ENCODE results near the gene CERK. TPM values are rescaled to one million over a fixed set of nuclear protein-coding genes. Genes with fewer than 3 reads are reported as not detected.

The CERK gene
- polyA plus RNA-seq, 1 of the 3 experiments (the other 2 are of a cell fraction) = 32.6 TPM

DNA sequence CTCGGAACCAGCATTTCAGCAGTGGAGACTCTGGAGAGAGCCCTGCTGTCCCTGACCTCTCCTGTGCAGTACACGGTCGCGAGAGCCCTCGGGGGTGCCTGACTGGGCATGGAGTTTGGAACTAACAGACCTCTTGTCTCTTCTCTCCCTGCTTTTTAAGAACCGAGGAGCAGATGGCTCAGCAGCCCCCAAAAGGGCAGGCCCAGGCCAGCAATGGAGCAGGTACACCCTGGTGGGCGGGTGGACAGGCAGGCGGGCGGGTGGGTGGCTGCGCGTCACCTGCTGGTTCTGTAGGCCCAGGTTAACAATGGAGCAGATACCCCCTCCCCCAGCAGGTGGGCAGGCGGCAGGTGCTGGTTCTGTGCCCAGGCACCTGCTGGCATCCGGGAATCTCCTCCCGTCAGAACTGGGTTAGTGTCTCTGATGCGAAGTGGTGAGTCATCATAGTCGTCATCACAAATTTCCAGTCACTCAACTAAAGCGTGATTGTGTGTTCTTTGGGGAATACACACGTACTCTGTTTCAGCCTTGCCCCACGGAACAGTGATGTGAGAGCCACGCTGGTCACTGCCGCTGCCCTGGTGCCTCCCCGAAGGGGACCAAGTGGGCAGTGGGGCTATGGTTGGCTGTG is 76.7 kb downstream of the CERK start:
- Histone ChIP-seq H3F3A (replicated peaks; ENCODE audit: insufficient read depth) (no peaks in the 10 kb centered on the region), H3K9me2 (no peaks in the 10 kb centered on the region), H3K27ac (ENCODE audit: low read depth in 2 of 2, low read length in 1 of 2) (peak overlapping the region in 1 of 2 experiments; percentile 86; a peak in 2 of 4 replicates), H3K9ac (no peak overlapping the region), H3K9me3 (no peaks in the 10 kb centered on the region), H2AFZ (ENCODE audit: low read depth) (no peak overlapping the region), H3K4me2 (no peak overlapping the region), H3K79me2 (ENCODE audit: insufficient read depth) (no peaks in the 10 kb centered on the region), H3K4me1 (ENCODE audit: control insufficient read depth in 1 of 2, insufficient read depth in 2 of 2, low read depth in 1 of 2, low read length in 1 of 2) (peaks cover 0 to 53% of the 10 kb centered on the region in 2 experiments; a peak in 2 of 4 replicates), H3K27me3 (ENCODE audit: insufficient read depth) (no peaks in the 10 kb centered on the region), H4K20me1 (ENCODE audit: insufficient read depth) (peaks cover 5% of the 10 kb centered on the region; the same call in 1 of the 2 replicates), H3K36me3 (replicated peaks in 1 of 2; ENCODE audit: control insufficient read depth in 1 of 2, insufficient read depth in 2 of 2, low read length in 1 of 2) (peaks cover 0 to 3% of the 10 kb centered on the region in 2 experiments), H3K4me3 (ENCODE audit: low read depth in 2 of 2, low read length in 1 of 2) (no peak overlapping the region)
- peak; percentile 77 for DNase-seq
- CTCF ChIA-PET = interaction anchor here (1.0 to 2.7 kb wide), 9 partner anchors 9 to 305 kb away, joined by 3 to 15 read pairs (median 4); no protein-coding TSS in a partner anchor
- POLR2A ChIA-PET = no interaction called here
- TF ChIP-seq RFX5 (IDR thresholded peaks at IDR 0.05; ENCODE audit: low read length) (no peak), FOSL2 (IDR thresholded peaks at IDR 0.05; ENCODE audit: borderline replicate concordance, low read depth) (peak; percentile 46; the same call in 1 of the 2 replicates)
- WGBS (ENCODE audit: low lambda C conversion rate) = 57% methylated on average over 16 of the region's 22 CpGs

DNA sequence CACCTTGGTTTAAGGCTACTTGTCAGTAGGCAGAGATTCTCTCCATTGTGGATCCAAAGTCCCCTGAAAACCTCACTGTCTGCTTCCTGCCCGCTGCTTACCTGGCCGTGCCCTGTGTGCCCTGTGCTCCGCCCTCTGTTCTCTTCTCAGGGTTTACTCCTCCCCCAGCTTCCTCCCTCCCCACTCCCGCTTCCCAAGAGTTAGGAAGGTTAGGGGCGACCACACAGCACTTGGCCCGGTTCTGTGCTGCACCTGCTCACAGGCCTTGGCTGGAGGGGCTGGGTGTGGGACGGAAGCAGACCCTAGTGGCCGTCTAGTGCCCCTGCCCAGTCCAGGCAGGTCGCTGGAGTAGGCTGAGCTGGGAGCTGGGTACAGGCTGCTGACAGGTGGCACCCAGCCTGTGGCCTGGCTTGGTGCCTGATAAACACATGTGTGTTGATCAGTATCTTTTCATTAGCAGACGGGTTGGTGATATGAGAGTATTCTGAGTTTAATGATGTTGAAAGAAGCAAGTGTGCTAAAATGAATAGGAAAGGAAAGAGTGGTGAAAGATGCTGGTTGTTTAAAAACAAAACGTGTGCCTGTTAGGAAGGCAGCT is 77.3 kb downstream of the CERK start:
- H2AFZ ChIP-seq (ENCODE audit: low read depth) = no peak overlapping the region
- 52% methylated on average over 11 of the region's 11 CpGs for WGBS (ENCODE audit: low lambda C conversion rate)
- H3K79me2 ChIP-seq (ENCODE audit: insufficient read depth) = no peaks in the 10 kb centered on the region
- H3K4me2 ChIP-seq = no peak overlapping the region
- H3K9me2 ChIP-seq = no peaks in the 10 kb centered on the region
- no peaks in the 10 kb centered on the region for H3K9me3 ChIP-seq
- peak; percentile 93 for DNase-seq
- no peak overlapping the region for H3K9ac ChIP-seq
- no peaks in the 10 kb centered on the region for H3F3A ChIP-seq (replicated peaks; ENCODE audit: insufficient read depth)
- peaks cover 0 to 53% of the 10 kb centered on the region in 2 experiments; a peak in 2 of 4 replicates for H3K4me1 ChIP-seq (ENCODE audit: control insufficient read depth in 1 of 2, insufficient read depth in 2 of 2, low read depth in 1 of 2, low read length in 1 of 2)
- TF ChIP-seq MXI1 (IDR thresholded peaks at IDR 0.05; ENCODE audit: low read depth, low read length) (peak; percentile 76; the same call in 1 of the 2 replicates), CHD2 (IDR thresholded peaks at IDR 0.05; ENCODE audit: low read length, partially characterized antibody) (peak; percentile 65), RAD21 (IDR thresholded peaks at IDR 0.05; ENCODE audit: low read length) (peak; percentile 18; the same call in 1 of the 2 replicates), FOXJ3 (CRISPR knock-in tag; IDR thresholded peaks at IDR 0.05) (peak; percentile 76), EP300 (IDR thresholded peaks at IDR 0.05; ENCODE audit: borderline replicate concordance in 1 of 2, low read depth in 1 of 2, low read length in 1 of 2) (peak in 1 of 2 experiments; percentile 78; a peak in 1 of 4 replicates), RCOR1 (IDR thresholded peaks at IDR 0.05; ENCODE audit: low read length) (peak; percentile 96), SIN3A (IDR thresholded peaks at IDR 0.05; ENCODE audit: borderline replicate concordance, low read depth, low read length) (no peak), NFIC (IDR thresholded peaks at IDR 0.05; ENCODE audit: borderline replicate concordance) (no peak), GATA2 (CRISPR knock-in tag; IDR thresholded peaks at IDR 0.05) (peak; percentile 94)
- TF ChIP-seq, protein P1, sequence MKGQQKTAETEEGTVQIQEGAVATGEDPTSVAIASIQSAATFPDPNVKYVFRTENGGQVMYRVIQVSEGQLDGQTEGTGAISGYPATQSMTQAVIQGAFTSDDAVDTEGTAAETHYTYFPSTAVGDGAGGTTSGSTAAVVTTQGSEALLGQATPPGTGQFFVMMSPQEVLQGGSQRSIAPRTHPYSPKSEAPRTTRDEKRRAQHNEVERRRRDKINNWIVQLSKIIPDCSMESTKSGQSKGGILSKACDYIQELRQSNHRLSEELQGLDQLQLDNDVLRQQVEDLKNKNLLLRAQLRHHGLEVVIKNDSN (IDR thresholded peaks at IDR 0.05; ENCODE audit: borderline replicate concordance, low read depth) = no peak
- TF ChIP-seq, protein P2, sequence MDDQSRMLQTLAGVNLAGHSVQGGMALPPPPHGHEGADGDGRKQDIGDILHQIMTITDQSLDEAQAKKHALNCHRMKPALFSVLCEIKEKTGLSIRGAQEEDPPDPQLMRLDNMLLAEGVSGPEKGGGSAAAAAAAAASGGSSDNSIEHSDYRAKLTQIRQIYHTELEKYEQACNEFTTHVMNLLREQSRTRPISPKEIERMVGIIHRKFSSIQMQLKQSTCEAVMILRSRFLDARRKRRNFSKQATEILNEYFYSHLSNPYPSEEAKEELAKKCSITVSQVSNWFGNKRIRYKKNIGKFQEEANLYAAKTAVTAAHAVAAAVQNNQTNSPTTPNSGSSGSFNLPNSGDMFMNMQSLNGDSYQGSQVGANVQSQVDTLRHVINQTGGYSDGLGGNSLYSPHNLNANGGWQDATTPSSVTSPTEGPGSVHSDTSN (IDR thresholded peaks at IDR 0.05) = no peak
- H4K20me1 ChIP-seq (ENCODE audit: insufficient read depth) = peaks cover 5% of the 10 kb centered on the region; the same call in 1 of the 2 replicates
- POLR2A ChIA-PET = no interaction called here
- no peaks in the 10 kb centered on the region for H3K27me3 ChIP-seq (ENCODE audit: insufficient read depth)
- peaks cover 0 to 1% of the 10 kb centered on the region in 2 experiments for H3K36me3 ChIP-seq (replicated peaks in 1 of 2; ENCODE audit: control insufficient read depth in 1 of 2, insufficient read depth in 2 of 2, low read length in 1 of 2)
- no peak overlapping the region for H3K4me3 ChIP-seq (ENCODE audit: low read depth in 2 of 2, low read length in 1 of 2)
- CTCF ChIA-PET = interaction anchor here (0.8 to 2.7 kb wide), 17 partner anchors 10 to 305 kb away, joined by 3 to 15 read pairs (median 4); no protein-coding TSS in a partner anchor
- peak overlapping the region in 1 of 2 experiments; percentile 86; a peak in 2 of 4 replicates for H3K27ac ChIP-seq (ENCODE audit: low read depth in 2 of 2, low read length in 1 of 2)
